Upper lobe of left lung (tissue), 6 donors: ENCODE measurements around the gene ERMN. TPM values are rescaled to one million over a fixed set of nuclear protein-coding genes. Genes with fewer than 3 reads are reported as not detected.
A peak's percentile ranks its signal among the peaks of the same experiment; 100 is the strongest.

Source experiments
- ATAC-seq, 2 donors: fragments of 200-7000 bp; cut with Tn5 transposase; one replicate each; pipeline ENCODE4 v1.9.1; 2022; ENCODE audit warnings: mild to moderate bottlenecking in 2 of 2, moderate library complexity in 2 of 2; ENCODE audit not compliant: low FRiP score in 2 of 2
- DNase-seq, 2 donors: peaks; one replicate each; pipeline ENCODE4 v3.0.0-alpha.2; 2019 to 2020
- H3K27ac ChIP-seq, 4 donors: fragments of 200-600 bp; sonication (generic); one replicate each; pipeline ENCODE4 v1.5.1; 2016 to 2019
- H3K27me3 ChIP-seq, 4 donors: fragments of 200-600 bp; sonication (generic); one replicate each; pipeline ENCODE4 v1.5.1; 2017 to 2019
- H3K36me3 ChIP-seq, 4 donors: fragments of 200-600 bp; sonication (generic); one replicate each; pipeline ENCODE4 v1.5.1; 2016 to 2019
- H3K4me1 ChIP-seq, 4 donors: fragments of 200-600 bp; sonication (generic); one replicate each; pipeline ENCODE4 v1.5.1; 2018 to 2019
- H3K4me3 ChIP-seq, 4 donors: fragments of 200-600 bp; sonication (generic); one replicate each; pipeline ENCODE4 v1.5.1; 2017 to 2019; ENCODE audit warnings: mild to moderate bottlenecking in 2 of 4, moderate library complexity in 1 of 4
- H3K9me3 ChIP-seq, 4 donors: fragments of 200-600 bp; sonication (generic); one replicate each; pipeline ENCODE4 v1.5.1; 2018 to 2019
- CTCF ChIP-seq, 6 experiments: fragments of 450-650 bp in 4 of 6; fragments of 200-600 bp in 2 of 6; sonication (generic) in 2 of 6; IDR thresholded peaks; one replicate each; pipeline ENCODE4 v1.5.1; 2016 to 2019; ENCODE audit warnings: antibody characterized with exemption in 6 of 6
- EP300 ChIP-seq, 4 donors: sonication (generic); formaldehyde crosslinking; IDR thresholded peaks; one replicate each; pipeline ENCODE4 v1.5.1; 2017; ENCODE audit warnings: antibody characterized with exemption in 4 of 4, control low read depth in 2 of 4
- POLR2A ChIP-seq, 4 donors: fragments of 450-650 bp; IDR thresholded peaks; one replicate each; pipeline ENCODE4 v1.5.1; 2016 to 2017; ENCODE audit warnings: antibody characterized with exemption in 4 of 4, mild to moderate bottlenecking in 2 of 4
- POLR2AphosphoS5 ChIP-seq, 2 donors: sonication (generic); formaldehyde crosslinking; IDR thresholded peaks; one replicate each; pipeline ENCODE4 v1.5.1; 2017; ENCODE audit warnings: antibody characterized with exemption in 2 of 2
- WGBS, 2 donors: methylation state at CpG; one replicate each; pipeline ENCODE4 v1.1.5; 2017 to 2018; 5-methylcytosine and 5-hydroxymethylcytosine counted together
- total RNA-seq, 6 donors: library from RNA; depleted of rRNA in 4 of 6; stranded (reverse); fragments of >200 nt in 4 of 6; gene quantifications; one replicate each; pipeline versions ENCODE4 v1.1.0 to v1.2.1, GENCODE V29; 2016 to 2021
- donor health status: DM: no; HTN: no; CAD: no; lungs with moderate emphysema.
- donor health status: DM: no; HTN: yes; CAD: no; lungs with severe emphysema.

ERMN gene
- total RNA-seq, 6 donors from 2014 or later = 0.07 to 5.2 (median 0.78) TPM

GRCh38 chr2:157337978-157338377 is 12.4 kb upstream of the ERMN start:
- TF ChIP-seq POLR2A (IDR thresholded peaks at IDR 0.05) (no peak), EP300 (IDR thresholded peaks at IDR 0.05) (no peak), POLR2AphosphoS5 (IDR thresholded peaks at IDR 0.05) (no peak), CTCF (IDR thresholded peaks at IDR 0.05) (no peak)
- H3K36me3 ChIP-seq = no peaks in the 10 kb centered on the region
- no peak overlapping the region for H3K27ac ChIP-seq
- no peak overlapping the region for H3K4me3 ChIP-seq
- H3K27me3 ChIP-seq = no peaks in the 10 kb centered on the region
- DNase-seq (no peak), ATAC-seq (no peak)
- H3K4me1 ChIP-seq = no peaks in the 10 kb centered on the region
- no peaks in the 10 kb centered on the region for H3K9me3 ChIP-seq
- 75 to 80% methylated on average over 3 of the region's 3 CpGs for WGBS, 2 donors

DNA sequence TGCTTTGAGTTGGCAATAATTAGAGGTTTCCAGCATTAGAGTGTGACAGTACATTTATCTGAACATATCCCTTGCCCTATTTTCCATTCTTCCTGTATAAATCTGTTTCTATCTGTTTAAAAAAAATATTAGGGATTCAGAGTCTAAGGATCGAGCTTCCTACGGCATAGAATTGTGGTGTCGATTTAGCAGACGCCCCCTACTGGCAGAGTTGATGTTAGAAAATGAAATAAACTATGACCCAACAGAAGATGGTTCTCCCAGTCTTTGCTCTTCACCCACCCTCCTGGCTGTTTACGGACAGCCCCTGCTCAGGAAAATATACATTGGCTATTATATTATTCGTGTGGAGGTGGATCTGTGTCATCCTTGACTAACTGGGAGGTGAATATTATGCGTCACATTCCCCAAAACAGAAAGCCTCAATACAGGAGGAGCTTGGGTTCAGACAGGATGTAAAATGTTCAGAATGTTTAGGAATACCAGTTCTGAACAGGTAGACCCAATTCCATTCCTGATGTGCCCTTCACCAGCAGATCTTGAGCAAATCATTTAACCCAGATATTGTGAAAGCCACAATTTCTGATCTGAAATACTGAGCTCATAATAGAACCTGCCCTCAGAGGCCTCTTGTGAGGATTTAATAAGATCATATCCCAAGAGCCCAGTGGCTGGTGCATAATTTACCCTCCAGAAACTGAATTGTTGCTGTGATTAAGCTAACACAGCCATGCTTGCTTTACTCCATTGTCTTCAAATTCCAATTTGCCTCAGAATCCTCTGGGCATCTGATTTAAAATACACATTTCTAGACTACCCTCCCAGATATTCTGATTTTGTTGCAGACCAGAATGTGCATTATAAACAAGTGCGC is 10.8 kb upstream of the ERMN start:
- Histone ChIP-seq H3K27me3 (no peaks in the 10 kb centered on the region), H3K27ac (no peak overlapping the region), H3K9me3 (no peaks in the 10 kb centered on the region), H3K4me1 (no peaks in the 10 kb centered on the region), H3K36me3 (no peaks in the 10 kb centered on the region), H3K4me3 (no peak overlapping the region)
- 32 to 39% methylated on average over 8 of the region's 8 CpGs for WGBS, 2 donors
- ATAC-seq = peak in 1 of 2 donors; percentile 71
- peak in 1 of 2 donors; percentile 34 for DNase-seq
- TF ChIP-seq POLR2AphosphoS5 (IDR thresholded peaks at IDR 0.05) (no peak), CTCF (IDR thresholded peaks at IDR 0.05) (peak in 5 of 6 experiments; percentile 37 to 55 (median 44))

- H3K36me3 ChIP-seq = no peaks in the 10 kb centered on the region
- H3K27me3 ChIP-seq = no peaks in the 10 kb centered on the region
- ATAC-seq (no peak), DNase-seq (no peak)
- no peak for TF ChIP-seq POLR2AphosphoS5 (IDR thresholded peaks at IDR 0.05)
- no peak for TF ChIP-seq POLR2A (IDR thresholded peaks at IDR 0.05)
- TF ChIP-seq CTCF (IDR thresholded peaks at IDR 0.05) = no peak
- TF ChIP-seq EP300 (IDR thresholded peaks at IDR 0.05) = no peak
- no peak overlapping the region for H3K4me3 ChIP-seq
- H3K9me3 ChIP-seq = no peaks in the 10 kb centered on the region
- 89 to 90% methylated on average over 3 of the region's 3 CpGs for WGBS, 2 donors
- H3K27ac ChIP-seq = no peak overlapping the region
- no peaks in the 10 kb centered on the region for H3K4me1 ChIP-seq
Measured at GRCh38 chr2:157334797-157335196, 9.2 kb upstream of the ERMN start.

DNA sequence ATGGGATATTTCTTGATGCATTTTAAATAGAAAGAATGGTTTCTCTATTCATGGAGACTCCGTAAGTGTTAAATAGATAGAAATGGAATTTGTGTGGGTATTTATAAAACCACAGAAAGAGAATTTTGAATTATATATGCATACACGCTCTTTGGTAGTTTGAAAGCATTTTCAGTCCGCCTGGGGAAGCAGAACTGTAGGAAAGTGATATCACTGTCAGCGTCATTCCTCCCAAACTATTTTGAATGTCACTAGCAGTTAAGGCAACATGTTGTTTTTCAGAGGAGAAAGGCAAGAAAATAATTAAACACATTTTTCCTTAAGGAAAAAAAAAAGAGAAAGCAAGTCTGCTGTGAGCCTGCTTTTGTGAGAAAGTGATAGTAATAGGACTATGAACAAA is 8.7 kb upstream of the ERMN start:
- Histone ChIP-seq H3K9me3 (no peaks in the 10 kb centered on the region), H3K27me3 (no peaks in the 10 kb centered on the region), H3K4me1 (no peaks in the 10 kb centered on the region), H3K4me3 (no peak overlapping the region), H3K36me3 (no peaks in the 10 kb centered on the region), H3K27ac (no peak overlapping the region)
- ATAC-seq = no peak
- TF ChIP-seq POLR2A (IDR thresholded peaks at IDR 0.05) (no peak), CTCF (IDR thresholded peaks at IDR 0.05) (no peak), POLR2AphosphoS5 (IDR thresholded peaks at IDR 0.05) (no peak), EP300 (IDR thresholded peaks at IDR 0.05) (no peak)
- 86 to 93% methylated on average over 4 of the region's 4 CpGs for WGBS, 2 donors
- no peak for DNase-seq
